KMS-11 (cell line): ENCODE data around the gene CCNJL.

ENCODE experiments used
- H2AFZ ChIP-seq: fragments of 200-600 bp; sonication (generic); 2 replicates; pipeline ENCODE4 v1.6.1; 2016; ENCODE audit warnings: antibody characterized with exemption, mixed run types, low read depth
- H3K27ac ChIP-seq: fragments of 200-600 bp; sonication (generic); 2 replicates; pipeline ENCODE4 v1.6.1; 2016; ENCODE audit warnings: mild to moderate bottlenecking, mixed run types
- H3K27me3 ChIP-seq: fragments of 200-600 bp; sonication (generic); 2 replicates; pipeline ENCODE4 v1.6.1; 2017; ENCODE audit warnings: mild to moderate bottlenecking, low read depth, mixed run types, moderate library complexity; ENCODE audit not compliant: insufficient read depth
- H3K36me3 ChIP-seq: fragments of 200-600 bp; sonication (generic); 2 replicates; pipeline ENCODE4 v1.6.1; 2017; ENCODE audit warnings: mild to moderate bottlenecking, mixed run types; ENCODE audit not compliant: insufficient read depth
- H3K4me1 ChIP-seq: fragments of 200-600 bp; sonication (generic); 2 replicates; pipeline ENCODE4 v1.6.1; 2016; ENCODE audit warnings: mild to moderate bottlenecking, low read depth, mixed run types; ENCODE audit not compliant: poor library complexity, severe bottlenecking
- H3K4me2 ChIP-seq: fragments of 200-600 bp; sonication (generic); 2 replicates; pipeline ENCODE4 v1.7.0; 2016; ENCODE audit warnings: mild to moderate bottlenecking, mixed run types
- H3K4me3 ChIP-seq: fragments of 200-600 bp; sonication (generic); IDR thresholded peaks from 2 replicates; pipeline ENCODE4 v1.6.1; 2017; ENCODE audit warnings: low read depth, low read length, mixed read lengths; ENCODE audit not compliant: insufficient read depth
- H3K79me2 ChIP-seq: fragments of 200-600 bp; sonication (generic); 2 replicates; pipeline ENCODE4 v1.6.1; 2016; ENCODE audit warnings: low read depth, mixed run types; ENCODE audit not compliant: insufficient read depth
- H3K9ac ChIP-seq: fragments of 200-600 bp; sonication (generic); 2 replicates; pipeline ENCODE4 v1.6.1; 2016; ENCODE audit warnings: mild to moderate bottlenecking, mixed run types
- H4K20me1 ChIP-seq: fragments of 200-600 bp; sonication (generic); 2 replicates; pipeline ENCODE4 v1.6.1; 2016; ENCODE audit warnings: mild to moderate bottlenecking, mixed run types; ENCODE audit not compliant: insufficient read depth
- TF ChIP-seq, protein P1 (sequence below): fragments of 200-600 bp; sonication (generic); conservative IDR thresholded peaks from 2 replicates; pipeline ENCODE4 v1.6.1; 2017; ENCODE audit warnings: low read depth, mild to moderate bottlenecking, antibody characterized with exemption, low read length, moderate library complexity, mixed read lengths

CCNJL gene

DNA sequence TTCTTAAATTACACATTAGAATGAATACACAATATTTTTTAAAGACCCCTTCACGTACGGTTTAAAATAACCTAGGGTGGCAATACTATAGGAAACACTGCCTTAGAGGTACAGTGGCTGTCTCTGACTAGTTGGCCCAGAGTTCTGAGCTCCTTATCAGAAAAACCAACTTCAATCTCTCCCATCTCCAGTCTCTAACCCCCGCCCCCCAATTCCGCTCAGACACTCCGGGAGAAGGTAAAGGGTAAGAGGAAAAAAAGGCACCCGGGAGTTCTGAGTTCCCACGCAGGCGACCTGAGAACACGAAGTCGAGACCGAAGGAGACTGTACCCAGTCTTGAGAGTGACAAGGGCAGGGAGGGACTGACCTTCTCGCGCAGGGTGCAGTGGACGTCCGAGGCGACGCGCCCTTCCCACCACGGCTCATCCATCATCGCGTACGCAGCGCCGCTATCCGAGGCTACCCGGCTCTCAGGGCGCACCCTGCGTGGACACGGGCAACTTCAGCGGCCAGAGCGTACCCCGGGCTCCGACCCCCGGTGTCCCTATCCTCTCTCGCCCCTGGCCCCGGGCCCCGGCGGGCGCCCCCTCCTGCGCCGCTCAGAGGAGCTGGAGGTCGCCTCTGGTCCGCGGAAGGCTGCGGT lies 752 bp downstream of the CCNJL start:
- Histone ChIP-seq H3K27ac (no peak overlapping the region), H4K20me1 (no peaks in the 10 kb centered on the region), H3K79me2 (no peaks in the 10 kb centered on the region), H3K4me1 (peaks cover 9% of the 10 kb centered on the region), H3K4me2 (no peak overlapping the region), H2AFZ (no peak overlapping the region), H3K36me3 (no peaks in the 10 kb centered on the region), H3K27me3 (0 out of 2 replicates have a peak, but pooled peaks cover 2% of the 10 kb centered on the region), H3K9ac (no peak overlapping the region), H3K4me3 (no peak overlapping the region)
- TF ChIP-seq, protein P1, sequence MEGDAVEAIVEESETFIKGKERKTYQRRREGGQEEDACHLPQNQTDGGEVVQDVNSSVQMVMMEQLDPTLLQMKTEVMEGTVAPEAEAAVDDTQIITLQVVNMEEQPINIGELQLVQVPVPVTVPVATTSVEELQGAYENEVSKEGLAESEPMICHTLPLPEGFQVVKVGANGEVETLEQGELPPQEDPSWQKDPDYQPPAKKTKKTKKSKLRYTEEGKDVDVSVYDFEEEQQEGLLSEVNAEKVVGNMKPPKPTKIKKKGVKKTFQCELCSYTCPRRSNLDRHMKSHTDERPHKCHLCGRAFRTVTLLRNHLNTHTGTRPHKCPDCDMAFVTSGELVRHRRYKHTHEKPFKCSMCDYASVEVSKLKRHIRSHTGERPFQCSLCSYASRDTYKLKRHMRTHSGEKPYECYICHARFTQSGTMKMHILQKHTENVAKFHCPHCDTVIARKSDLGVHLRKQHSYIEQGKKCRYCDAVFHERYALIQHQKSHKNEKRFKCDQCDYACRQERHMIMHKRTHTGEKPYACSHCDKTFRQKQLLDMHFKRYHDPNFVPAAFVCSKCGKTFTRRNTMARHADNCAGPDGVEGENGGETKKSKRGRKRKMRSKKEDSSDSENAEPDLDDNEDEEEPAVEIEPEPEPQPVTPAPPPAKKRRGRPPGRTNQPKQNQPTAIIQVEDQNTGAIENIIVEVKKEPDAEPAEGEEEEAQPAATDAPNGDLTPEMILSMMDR, result no peak

DNA sequence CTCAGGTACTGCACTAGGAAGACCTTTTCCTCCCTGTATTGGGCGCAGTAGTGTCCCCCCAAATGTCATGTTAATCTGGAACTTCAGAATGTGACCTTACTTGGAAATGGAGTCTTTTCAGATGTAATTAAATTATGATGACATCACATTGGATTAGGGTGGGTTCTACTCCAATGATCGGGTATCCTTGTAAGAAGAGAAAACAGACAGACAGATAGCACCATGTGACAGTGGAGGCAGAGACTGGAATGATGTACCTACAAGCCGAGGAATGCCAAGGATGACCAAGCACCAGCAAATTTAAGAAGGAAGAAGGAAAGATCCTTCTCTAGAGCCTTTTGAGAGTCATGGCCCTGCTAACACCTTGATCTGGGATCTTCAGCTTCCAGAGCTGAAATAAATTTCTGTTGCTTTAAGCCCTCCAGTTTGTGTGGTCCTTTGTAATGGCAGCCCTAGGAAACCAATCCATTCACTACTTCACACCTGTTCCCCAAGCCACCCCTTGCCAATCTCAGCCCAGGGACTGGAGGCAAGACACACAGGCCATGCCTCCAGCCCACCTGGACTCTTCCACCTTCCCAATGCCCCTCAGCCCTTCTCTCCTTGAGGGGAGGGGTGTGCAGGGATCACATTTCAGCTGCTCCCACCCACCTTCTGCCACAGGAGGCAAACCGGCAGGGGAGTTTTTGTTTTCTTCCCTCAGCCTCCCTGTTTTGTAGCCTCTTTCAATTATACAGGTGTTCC lies 1.6 kb downstream of the CCNJL start:
- H3K27me3 ChIP-seq, result 0 out of 2 replicates have a peak, but pooled peaks cover 2% of the 10 kb centered on the region
- H2AFZ ChIP-seq, result no peak overlapping the region
- no peak overlapping the region for H3K9ac ChIP-seq
- no peaks in the 10 kb centered on the region for H3K79me2 ChIP-seq
- no peaks in the 10 kb centered on the region for H3K36me3 ChIP-seq
- no peak overlapping the region for H3K4me2 ChIP-seq
- TF ChIP-seq, protein P1, result no peak
- peaks cover 2% of the 10 kb centered on the region for H3K4me1 ChIP-seq
- no peak overlapping the region for H3K4me3 ChIP-seq
- H3K27ac ChIP-seq, result no peak overlapping the region
- no peaks in the 10 kb centered on the region for H4K20me1 ChIP-seq

DNA sequence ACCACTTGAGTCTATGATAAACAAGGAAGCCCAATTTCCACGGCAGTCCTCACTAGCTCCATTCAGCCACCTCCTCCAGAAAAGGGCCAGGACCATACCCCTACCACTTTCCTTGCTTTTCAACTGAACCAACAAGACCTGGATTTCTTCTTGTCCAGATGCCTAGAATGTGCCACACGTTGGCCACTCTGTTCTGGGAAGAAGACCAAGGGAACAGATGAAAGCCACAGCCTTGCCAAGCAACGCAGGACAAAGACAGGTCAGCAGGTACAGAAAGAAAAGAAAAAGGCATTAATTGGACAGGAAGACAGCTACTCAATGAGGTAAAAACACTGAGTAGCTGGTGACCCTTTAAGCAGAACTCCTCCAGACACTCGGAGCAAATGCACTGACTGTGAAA lies 2.2 kb downstream of the CCNJL start:
- Histone ChIP-seq H3K79me2 (no peaks in the 10 kb centered on the region), H3K27ac (no peak overlapping the region), H3K36me3 (no peaks in the 10 kb centered on the region), H3K4me1 (no peaks in the 10 kb centered on the region), H3K9ac (no peak overlapping the region), H2AFZ (no peak overlapping the region), H3K4me3 (no peak overlapping the region), H4K20me1 (no peaks in the 10 kb centered on the region), H3K4me2 (no peak overlapping the region), H3K27me3 (0 out of 2 replicates have a peak, but pooled peaks cover 2% of the 10 kb centered on the region)
- TF ChIP-seq, protein P1, result no peak

DNA sequence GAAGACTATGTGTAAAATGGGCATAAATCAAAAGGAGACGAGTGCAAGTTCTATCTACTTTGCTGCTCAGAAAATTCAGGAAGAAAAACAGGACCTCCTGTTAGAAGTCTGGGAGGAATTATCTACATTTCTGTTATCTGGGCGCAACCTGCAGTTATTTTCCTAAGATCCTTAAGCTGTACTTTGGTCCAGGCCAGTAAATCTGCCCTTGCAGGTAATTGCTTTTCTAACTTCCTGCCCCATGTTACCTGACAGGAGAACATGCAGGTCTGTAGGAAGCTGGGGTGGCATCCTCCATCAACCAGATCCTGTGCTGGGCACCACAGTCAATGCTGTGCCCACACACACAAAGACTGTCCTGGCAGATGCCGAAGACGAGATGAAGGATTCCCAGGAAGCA lies 5.7 kb downstream of the CCNJL start:
- no peak overlapping the region for H3K4me2 ChIP-seq
- no peak overlapping the region for H3K27ac ChIP-seq
- H3K4me3 ChIP-seq, result no peak overlapping the region
- no peaks in the 10 kb centered on the region for H4K20me1 ChIP-seq
- no peak overlapping the region for H3K9ac ChIP-seq
- H3K4me1 ChIP-seq, result no peaks in the 10 kb centered on the region
- no peaks in the 10 kb centered on the region for H3K79me2 ChIP-seq
- no peaks in the 10 kb centered on the region for H3K27me3 ChIP-seq
- TF ChIP-seq, protein P1, result no peak
- H2AFZ ChIP-seq, result no peak overlapping the region
- H3K36me3 ChIP-seq, result no peaks in the 10 kb centered on the region
